ENCODE measurements around the gene ARHGEF26. TPM values are rescaled to one million over a fixed set of nuclear protein-coding genes. Genes with fewer than 3 reads are reported as not detected.
A peak's percentile ranks its signal among the peaks of the same experiment; 100 is the strongest.

ARHGEF26 gene
- total RNA-seq, 1 experiment from 2014 or later, result 13.7 TPM

DNA sequence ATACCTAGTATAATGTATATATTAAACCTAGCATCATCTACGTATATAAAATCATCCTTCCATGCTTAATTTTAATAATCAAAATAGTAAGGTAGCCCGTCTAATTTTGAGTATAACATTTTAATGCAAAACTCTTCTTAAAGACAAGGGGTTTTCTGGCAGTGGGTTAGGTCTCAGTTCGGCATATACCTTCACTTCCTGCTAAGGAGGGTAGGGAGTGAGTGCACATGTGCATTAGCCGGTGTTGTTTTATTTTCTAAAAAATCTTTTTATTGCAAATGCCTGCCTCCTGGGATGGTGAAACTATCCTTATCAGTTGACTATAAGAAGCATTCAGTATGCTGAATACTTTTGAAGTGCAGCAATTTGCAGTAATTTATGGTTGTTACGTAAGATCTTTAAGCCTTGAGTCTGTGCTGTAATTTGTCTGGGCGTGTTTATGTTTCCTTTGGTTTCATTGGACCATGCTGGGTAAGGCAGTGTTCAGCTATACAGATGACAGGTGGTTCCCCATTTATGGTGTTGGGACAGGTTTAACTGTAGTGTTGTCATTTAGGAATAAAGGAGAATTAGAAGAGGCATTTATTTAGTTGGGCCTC lies 11.7 kb downstream of the ARHGEF26 start:
- Histone ChIP-seq H3K18ac (ENCODE audit: insufficient read length, low read depth, low read length) (no peak overlapping the region), H3K4me2 (ENCODE audit: insufficient read depth, insufficient read length, low read length) (no peak overlapping the region), H3K27me3 (ENCODE audit: insufficient read depth, low read length) (no peaks in the 10 kb centered on the region), H3K9me3 (ENCODE audit: control insufficient read depth, low read depth, low read length) (no peaks in the 10 kb centered on the region), H2BK15ac (ENCODE audit: low read depth, low read length) (no peak overlapping the region), H3T11ph (ENCODE audit: low read length) (no peak overlapping the region), H2BK20ac (ENCODE audit: low read depth, low read length, poor library complexity, severe bottlenecking) (no peak overlapping the region), H3K79me2 (ENCODE audit: insufficient read depth, low read length) (no peaks in the 10 kb centered on the region), H3K23ac (ENCODE audit: insufficient read length, low read depth, low read length) (no peak overlapping the region), H4K5ac (ENCODE audit: insufficient read length, low read depth, low read length) (no peak overlapping the region), H3K23me2 (ENCODE audit: insufficient read length, low read depth, low read length, poor library complexity, severe bottlenecking) (no peaks in the 10 kb centered on the region), H2AFZ (ENCODE audit: low read length) (no peak overlapping the region), H3K4me1 (ENCODE audit: insufficient read depth, low read length) (peaks cover 4% of the 10 kb centered on the region; the same call in 1 of the 2 replicates), H2BK5ac (ENCODE audit: insufficient read length, low read length) (no peak overlapping the region), H2BK12ac (ENCODE audit: insufficient read length, low read depth, low read length) (no peak overlapping the region), H3K79me1 (ENCODE audit: insufficient read depth, low read depth, low read length, poor library complexity, severe bottlenecking) (no peaks in the 10 kb centered on the region), H4K91ac (ENCODE audit: insufficient read length, low read depth, low read length) (no peak overlapping the region), H2AK5ac (ENCODE audit: insufficient read length, low read length) (no peak overlapping the region), H4K20me1 (ENCODE audit: control insufficient read depth, insufficient read depth, insufficient read length) (no peaks in the 10 kb centered on the region), H3K56ac (ENCODE audit: insufficient read length, low read depth, low read length) (no peak overlapping the region), H3K14ac (ENCODE audit: insufficient read depth, low read length) (no peak overlapping the region), H3K4ac (ENCODE audit: low read depth, low read length) (no peak overlapping the region), H3K9ac (ENCODE audit: extremely low read depth, insufficient read length, low read length) (no peak overlapping the region), H2BK120ac (ENCODE audit: low read depth, low read length, poor library complexity, severe bottlenecking) (no peak overlapping the region), H4K8ac (replicated peaks; ENCODE audit: insufficient read length, low read depth, low read length) (no peak overlapping the region), H3K27ac (ENCODE audit: insufficient read length, low read depth, low read length) (no peak overlapping the region)
- Mint-ChIP-seq H3K27ac (peak overlapping the region in 1 of 3 experiments; percentile 81; a peak in 1 of 7 replicates), H3K27me3 (ENCODE audit: low read depth) (no peaks in the 10 kb centered on the region), H3K9me3 (no peaks in the 10 kb centered on the region), H3K4me3 (no peak overlapping the region), H3K4me1 (peaks cover 18 to 22% of the 10 kb centered on the region in 2 experiments), H3K36me3 (ENCODE audit: insufficient read depth in 1 of 3, low read depth in 3 of 3) (peaks cover 12 to 25% (median 21%) of the 10 kb centered on the region in 3 experiments; a peak in 6 of 7 replicates)
- TF ChIP-seq CTCF (conservative IDR thresholded peaks at IDR 0.05), result no peak
- DNase-seq, result no peak
- WGBS (ENCODE audit: extremely low coverage, insufficient read length, low lambda C conversion rate), result no CpG with 5 or more reads among the region's 6 CpGs

Data from H9 (cell line).